Daoy (cell line): Measurements from ENCODE around the gene CDCA3. TPM values are rescaled to one million over a fixed set of nuclear protein-coding genes. Genes with fewer than 3 reads are reported as not detected.

ENCODE experiments used
- DNase-seq: peaks from one replicate; pipeline ENCODE4 v3.0.0-alpha.2; 2015; ENCODE audit warnings: low read depth
- total RNA-seq: library from RNA; depleted of rRNA; stranded (reverse); fragments of >200 nt; shearing (Covaris generic); gene quantifications from 2 replicates; pipeline ENCODE4 v1.2.3, GENCODE V29; 2014

Gene CDCA3
- total RNA-seq, 1 experiment from 2014 or later = 107 TPM

GRCh38 chr12:6832125-6832524 lies 19.0 kb downstream of the CDCA3 start:
- no peak for DNase-seq

- no peak for DNase-seq
Observed at GRCh38 chr12:6831450-6831995, 19.6 kb downstream of the CDCA3 start.

GRCh38 chr12:6830999-6831398 lies 20.1 kb downstream of the CDCA3 start:
- DNase-seq = no peak

- no peak for DNase-seq
Observed at GRCh38 chr12:6830286-6830890, 20.7 kb downstream of the CDCA3 start.

- DNase-seq = peak; percentile 58
Observed at GRCh38 chr12:6829536-6830220, 21.4 kb downstream of the CDCA3 start.

GRCh38 chr12:6828781-6829535 lies 22.1 kb downstream of the CDCA3 start:
- DNase-seq = peak; percentile 67

- DNase-seq = peak; percentile 79
Observed at GRCh38 chr12:6827982-6828780, 22.9 kb downstream of the CDCA3 start, which contains the start of gene P3H3. TSS of gene P3H3 (plus strand) at chr12:6828407. CDS start at chr12:6828441, 34 bp downstream.

- DNase-seq = peak; percentile 92
Observed at GRCh38 chr12:6827437-6827911, 23.6 kb downstream of the CDCA3 start.

- DNase-seq = no peak
Observed at GRCh38 chr12:6826734-6827436, 24.2 kb downstream of the CDCA3 start.

GRCh38 chr12:6826125-6826733 lies 24.9 kb downstream of the CDCA3 start:
- DNase-seq = no peak

GRCh38 chr12:6825398-6826124 lies 25.5 kb downstream of the CDCA3 start:
- DNase-seq = peak; percentile 86

GRCh38 chr12:6824901-6825381 lies 26.1 kb downstream of the CDCA3 start:
- DNase-seq = peak; percentile 44

GRCh38 chr12:6824085-6824775 lies 26.9 kb downstream of the CDCA3 start:
- peak; percentile 7 for DNase-seq

GRCh38 chr12:6823182-6824084 lies 27.7 kb downstream of the CDCA3 start:
- DNase-seq = peak; percentile 3

GRCh38 chr12:6822426-6823135 lies 28.5 kb downstream of the CDCA3 start:
- DNase-seq = peak; percentile 1

GRCh38 chr12:6821591-6822425 lies 29.3 kb downstream of the CDCA3 start, which contains the start of gene GPR162:
TSS of gene GPR162 (plus strand) at chr12:6821821. CDS start at chr12:6823899, 2,078 bp downstream.
- peak; percentile 58 for DNase-seq
